M059J (cell line): Measurements from ENCODE around the gene NUBP2. TPM values are rescaled to one million over a fixed set of nuclear protein-coding genes. Genes with fewer than 3 reads are reported as not detected.

Experiments used
- DNase-seq: peaks from one replicate; pipeline ENCODE4 v3.0.0-alpha.2; 2012; ENCODE audit warnings: low read depth
- total RNA-seq: library from RNA; depleted of rRNA; stranded (reverse); fragments of >200 nt; shearing (Covaris generic); gene quantifications from 2 replicates; pipeline ENCODE4 v1.2.3, GENCODE V29; 2014

The NUBP2 gene
- total RNA-seq, 1 experiment from 2014 or later, result 86.4 TPM

DNA sequence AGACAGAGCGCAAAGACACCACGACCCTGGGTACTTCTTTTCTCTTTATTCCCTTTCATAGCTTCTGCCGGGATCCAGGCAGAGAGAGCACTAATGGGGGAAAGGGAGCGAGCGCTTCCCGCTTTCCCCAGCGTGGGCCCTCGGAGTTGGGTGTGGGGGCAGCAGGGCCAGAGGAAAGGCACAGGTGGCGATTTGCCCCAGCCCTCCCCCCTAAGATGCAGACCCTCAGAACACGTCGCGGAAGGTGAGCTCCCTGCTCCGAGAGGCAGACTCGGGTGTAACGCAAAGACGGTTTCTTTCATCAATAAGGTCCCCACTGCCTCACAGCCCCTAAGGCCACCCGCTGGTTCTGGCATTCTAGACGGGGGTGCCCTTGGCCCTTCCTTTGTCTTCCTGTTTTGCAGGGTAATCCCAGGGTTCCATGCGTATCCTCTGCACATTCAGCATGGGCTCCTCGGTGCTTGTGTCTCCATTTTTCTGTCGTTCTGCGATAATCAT is 10.8 kb upstream of the NUBP2 start:
- no peak for DNase-seq

DNA sequence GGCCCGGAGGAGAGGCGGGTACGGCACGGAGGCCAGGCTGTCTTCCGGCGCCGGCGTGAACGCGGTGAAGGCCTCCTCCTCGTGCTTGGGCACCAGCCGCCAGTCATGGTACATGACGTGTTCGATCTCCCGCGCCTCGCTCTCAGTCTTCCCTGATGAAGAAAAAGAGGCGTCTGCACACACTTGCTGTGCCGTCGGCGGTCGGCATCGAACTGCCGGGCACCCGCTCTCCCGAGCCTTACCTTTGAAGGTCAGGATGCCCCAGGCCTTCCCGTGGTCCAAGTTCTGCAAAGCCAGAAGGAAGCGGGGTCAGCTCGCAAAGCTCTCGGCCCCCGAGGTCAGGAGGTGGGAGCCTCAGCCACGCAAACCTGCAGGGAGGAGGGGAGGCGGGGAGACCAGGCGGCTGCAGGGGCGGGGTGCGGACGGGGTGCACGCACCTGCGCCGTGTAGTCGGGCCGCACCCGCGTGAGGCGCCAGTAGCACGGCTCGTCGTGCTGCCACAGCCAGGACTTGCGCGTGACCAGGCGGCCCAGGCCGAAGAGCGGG is 10.3 kb upstream of the NUBP2 start, which contains the start of gene EME2:
TSS of gene EME2 (plus strand) at position 449 of the 546 bp plus-strand sequence. CDS start 418 bp downstream, outside the sequence.
- DNase-seq, result no peak

DNA sequence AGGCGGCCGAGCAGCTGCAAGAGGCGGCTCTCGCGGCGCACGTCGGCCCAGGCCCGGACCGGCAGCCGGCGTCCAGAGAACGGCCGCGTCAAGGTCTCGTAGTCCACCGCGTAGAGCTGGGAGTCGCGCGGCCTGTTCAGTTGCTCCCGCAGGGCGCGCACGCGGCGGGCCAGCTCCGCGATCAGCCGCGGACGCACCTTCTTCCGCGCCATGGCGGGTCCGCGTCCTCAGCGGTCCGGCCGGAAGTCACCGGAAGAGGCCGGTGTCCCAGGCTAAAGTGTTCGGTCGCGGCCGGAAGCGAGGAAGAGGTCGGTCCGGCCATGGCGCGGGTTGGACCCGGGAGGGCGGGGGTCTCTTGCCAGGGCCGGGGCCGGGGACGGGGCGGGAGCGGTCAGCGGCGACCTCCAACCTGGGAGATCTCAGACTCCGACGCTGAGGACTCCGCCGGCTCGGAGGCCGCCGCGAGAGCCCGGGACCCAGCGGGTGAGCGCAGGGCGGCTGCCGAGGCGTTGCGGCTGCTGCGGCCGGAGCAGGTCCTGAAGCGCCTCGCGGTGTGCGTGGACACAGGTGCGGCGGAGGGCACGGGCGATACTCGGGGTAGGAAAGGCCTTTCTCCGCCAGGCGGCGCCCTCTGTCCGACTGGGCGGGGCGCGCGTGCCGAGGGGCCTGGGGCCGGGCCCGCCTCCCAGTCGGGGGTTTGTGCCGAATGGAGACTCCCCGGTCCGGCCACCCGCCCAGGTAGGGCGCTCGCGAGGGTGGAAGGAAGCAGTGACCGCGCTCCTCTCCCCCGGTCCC is 9.7 kb upstream of the NUBP2 start, which contains the start of gene MRPS34:
TSS of gene MRPS34 (minus strand) at position 227 of the 795 bp plus-strand sequence. CDS start at position 212, 15 bp downstream.
- peak; percentile 80 for DNase-seq

DNA sequence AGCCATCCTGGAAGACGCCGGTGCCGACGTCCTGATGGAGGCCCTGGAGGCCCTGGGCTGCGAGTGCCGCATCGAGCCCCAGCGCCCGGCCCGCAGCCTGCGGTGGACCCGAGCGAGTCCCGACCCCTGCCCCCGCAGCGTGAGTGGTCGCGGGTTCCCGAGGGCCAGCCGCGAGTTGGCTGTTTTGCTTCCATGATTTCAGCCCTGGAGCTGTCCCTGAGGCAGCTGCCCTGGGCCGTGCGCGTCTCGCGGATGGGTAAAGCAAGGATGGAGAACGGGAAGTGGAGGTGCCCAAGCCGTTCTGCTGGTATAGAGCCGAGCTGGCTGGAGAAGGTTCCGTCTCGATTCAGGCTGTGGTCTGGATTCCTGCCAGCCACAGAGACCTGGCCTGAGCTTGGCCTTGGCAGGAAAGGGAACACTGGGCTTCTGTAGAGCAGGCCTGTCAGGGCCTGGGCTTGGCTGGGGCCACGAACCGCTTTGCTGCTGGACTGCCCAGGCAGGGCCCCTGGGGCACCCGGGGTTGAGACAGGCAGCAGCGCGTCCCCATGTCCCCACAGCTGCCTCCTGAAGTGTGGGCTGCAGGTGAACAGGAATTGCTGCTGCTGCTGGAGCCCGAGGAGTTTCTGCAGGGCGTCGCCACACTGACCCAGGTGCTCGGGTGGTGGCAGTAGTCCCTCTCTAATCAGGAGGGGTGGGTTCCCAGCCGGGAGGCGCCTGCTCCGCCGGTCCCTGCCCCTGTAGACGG is 8.9 kb upstream of the NUBP2 start:
- DNase-seq, result peak; percentile 63

DNA sequence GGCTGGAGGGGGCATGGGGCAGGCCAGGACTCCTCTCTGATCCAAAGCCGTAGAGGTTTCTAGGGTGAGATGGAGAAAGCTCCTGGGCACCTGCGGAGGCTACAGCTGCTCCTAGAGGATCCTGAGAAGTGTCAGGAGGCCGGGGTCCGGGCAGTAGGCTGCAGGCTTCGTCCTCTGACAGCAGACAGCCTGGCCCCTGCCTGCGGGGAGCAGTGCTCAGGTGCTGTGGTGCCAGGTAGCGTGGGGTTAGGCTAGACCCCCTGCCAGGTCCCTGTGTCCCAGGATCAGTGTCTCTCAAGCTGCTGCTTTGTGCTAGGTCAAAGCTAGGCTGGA is 8.3 kb upstream of the NUBP2 start:
- no peak for DNase-seq

DNA sequence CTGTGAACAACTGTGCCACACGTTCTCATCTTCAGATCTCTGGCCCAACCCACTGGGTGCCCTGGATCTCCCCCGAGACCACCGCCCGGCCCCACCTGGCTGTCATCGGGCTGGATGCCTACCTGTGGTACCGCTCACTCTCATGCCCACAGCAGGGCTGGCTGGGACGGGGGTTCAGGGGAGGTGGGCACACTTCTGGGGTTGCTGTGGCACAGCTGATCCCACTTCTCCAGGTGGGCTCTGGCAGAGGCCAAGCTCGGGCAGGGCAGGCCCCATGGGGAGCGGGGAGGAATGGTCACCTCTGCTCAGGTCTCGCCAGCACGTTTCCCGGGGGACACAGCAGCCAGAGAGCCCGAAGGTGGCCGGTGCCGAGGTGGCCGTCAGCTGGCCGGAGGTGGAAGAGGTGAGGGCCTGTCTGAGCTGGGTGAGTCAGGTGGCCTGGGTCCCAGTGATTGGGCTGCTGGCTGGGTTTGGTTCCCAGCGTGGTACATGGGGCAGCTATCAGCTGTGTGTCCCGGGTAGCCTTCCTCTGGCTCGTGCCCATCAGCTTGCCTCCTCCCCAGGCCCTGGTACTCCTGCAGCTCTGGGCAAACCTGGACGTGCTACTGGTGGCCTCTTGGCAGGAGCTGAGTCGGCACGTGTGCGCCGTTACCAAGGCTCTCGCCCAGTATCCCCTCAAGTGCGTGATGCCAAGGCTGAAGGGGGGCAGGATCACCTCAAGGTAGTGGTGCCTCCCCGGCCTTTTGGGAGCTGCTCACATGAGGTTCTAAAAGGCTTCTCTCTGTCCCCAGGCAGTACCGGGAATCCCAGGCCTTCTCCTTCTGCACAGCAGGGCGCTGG is 7.5 kb upstream of the NUBP2 start:
- no peak for DNase-seq

DNA sequence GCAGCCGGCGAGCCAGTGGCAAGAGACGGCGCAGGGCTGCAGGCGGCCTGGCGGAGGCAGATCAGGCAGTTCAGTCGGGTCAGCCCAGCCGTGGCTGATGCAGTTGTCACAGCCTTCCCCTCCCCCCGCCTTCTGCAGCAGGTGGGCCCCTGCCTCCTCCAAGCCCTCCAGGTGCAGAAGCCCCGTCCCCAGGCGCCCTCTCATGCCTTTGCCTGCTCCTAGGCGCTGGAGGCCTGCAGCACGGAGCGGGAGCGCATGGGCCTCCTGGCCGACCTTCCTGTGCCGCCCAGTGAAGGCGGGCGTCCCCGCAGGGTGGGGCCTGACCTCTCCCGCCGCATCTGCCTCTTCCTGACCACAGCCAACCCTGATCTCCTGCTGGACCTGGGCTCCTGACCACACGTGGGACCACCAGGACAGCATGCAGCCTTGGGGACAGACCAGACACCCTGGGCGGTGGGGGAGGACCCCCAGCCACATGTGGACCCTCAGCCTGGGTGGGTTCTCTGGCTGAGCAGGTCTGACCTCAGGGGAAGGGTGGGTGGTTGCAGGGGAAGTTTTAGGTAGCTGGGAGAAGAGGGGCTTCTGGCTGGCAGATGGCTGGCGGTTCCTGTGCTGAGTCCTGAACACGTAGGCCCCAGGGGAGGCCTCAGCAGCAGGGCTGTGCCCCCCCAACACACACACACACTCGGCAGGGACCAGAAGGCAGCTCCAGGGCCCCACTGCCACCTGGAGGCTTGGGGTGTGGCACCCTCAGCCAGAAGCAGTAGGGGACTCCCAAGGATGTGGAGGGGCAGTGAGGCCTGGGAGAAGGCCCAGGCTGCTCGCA is 6.7 kb upstream of the NUBP2 start:
- DNase-seq, result no peak

DNA sequence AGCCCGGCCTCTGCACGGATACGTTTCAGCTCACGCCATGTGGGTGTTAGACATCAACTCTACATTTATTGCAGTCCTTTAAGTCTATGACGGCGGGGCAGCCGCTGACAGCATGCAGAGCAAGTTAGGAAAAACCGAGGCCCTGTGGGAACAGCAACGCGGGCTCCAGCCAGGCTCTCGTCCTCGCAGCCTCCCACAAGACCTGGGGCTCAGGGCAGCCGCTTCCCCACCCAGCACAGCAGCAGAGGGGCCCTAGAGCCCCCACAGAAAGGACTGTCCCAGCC is 6.1 kb upstream of the NUBP2 start:
- no peak for DNase-seq

DNA sequence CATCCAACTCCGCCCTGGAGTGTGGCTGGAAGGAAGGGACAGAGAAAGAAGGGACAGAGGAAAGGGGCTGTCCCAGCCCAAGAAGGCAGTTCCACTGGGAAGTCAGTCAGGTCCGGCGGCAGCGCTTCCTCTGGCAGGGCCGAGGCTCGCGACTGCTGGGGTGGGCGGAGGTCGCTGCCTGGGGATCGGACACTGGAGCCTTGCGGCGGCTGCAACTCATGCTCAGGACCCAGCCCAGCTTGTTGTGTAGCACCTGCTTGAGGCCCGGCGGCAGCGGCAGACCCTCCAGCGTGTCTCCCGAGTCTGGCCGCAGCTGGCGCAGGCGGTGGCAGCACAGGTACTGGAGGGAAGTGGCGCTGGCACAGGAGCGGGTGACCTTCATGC is 5.8 kb upstream of the NUBP2 start:
- DNase-seq, result no peak

DNA sequence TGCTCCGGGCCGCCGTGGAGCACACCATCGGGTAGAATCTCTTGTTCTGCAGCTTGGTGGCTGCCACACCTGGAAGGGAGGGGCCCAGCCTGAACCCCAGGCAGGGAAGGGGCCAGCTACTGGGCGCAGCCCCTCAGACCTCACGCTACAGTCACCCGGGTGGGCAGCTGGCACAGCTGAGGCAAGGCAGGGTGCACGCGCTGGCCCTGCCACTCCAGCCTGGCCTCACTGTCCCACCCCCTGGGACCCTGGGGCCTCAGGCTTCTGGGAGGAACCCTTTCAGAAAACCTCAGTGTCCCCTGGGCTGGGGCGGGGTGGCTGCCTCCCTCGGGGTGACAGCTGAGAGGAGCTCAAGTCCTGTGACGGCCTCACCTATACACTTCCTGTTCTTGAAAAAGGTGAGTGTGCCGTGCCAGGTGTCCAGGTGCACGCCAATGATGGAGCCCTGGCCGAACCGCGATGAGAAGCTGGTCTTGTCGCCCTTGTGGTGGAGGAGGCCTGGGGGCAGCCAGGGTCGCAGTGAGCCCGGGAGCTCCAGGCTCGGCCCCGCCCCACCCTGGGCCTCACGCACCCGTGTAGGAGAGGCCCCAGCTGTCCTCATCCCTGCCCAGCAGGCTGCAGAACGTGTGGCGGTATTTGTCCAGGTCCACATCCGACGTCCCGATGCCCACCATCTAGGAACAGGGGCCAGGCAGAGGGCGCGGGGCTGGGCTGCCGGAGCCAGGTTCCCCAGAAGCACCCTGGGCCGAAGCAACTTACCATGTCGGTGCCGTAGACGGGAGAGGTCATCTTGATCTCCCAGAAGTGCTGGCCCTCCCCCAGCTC is 5.2 kb upstream of the NUBP2 start:
- no peak for DNase-seq

DNA sequence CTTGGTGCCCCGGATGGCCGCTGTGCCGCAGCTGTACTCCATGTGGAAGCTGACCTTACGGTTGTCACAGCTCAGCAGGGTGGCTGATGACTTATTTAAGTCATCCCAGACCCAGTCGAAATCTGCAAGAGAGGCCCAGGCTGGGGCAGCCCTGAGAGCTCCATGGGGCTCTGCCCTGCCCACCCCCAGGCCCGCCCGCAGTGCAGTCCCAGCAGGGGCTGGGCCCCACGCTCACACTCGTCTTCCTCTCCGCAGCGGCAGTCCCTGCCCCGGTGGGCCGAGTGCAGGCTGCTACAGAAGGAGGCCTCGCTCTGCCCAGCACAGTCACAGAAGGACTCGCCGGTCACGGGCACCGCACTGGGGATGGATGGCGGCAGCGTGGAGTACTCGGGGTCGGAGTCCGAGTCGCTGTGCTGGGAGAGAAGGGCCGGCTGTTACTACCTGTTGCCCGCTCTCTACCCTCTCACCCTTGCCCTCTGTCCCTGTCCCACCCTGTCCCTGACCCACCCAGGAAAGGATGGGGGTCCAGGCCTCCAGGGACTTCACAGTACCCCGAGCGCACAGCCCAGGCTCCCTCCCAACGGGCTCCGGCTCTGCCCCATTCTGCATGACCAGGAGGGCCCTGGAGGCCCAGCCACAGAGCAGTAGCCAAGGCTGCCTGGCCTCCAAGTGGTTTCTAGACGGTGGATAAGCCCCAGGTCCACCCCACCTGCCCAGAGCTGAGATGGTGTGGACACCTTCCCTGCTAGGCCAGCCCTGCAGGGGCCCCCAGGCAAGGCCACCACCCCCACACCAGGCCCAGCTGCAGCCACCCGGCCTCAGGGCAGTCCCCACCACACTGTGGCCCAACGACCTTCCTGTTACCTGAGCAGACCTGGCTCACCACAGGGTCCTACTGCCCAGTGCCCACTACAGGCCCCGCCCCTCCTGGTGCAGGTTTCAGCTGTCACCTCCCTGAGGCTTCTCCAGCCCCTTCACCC is 4.3 kb upstream of the NUBP2 start:
- no peak for DNase-seq

DNA sequence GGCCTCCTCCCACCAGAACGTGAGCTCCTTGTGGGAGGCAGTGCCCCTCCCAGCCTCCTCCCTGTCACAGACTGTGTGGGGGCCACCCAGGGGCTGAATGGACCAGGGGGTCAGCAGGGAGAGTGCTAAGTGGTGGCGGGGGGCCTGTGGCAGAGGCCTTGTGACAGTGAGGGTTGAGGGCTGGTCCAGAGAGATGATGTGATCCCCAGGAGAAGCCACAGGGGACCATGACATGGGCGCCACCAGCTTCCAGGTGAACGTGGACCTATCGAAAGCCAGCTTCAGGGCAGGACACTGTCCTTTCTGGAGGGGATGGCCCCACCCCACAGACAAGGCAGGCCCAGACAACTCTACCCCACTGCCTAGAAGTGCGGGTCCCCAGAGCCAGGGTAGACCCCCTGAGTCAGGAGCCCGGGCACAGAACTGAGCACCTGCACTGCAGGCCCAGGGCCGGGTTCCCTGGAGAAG is 3.5 kb upstream of the NUBP2 start:
- DNase-seq, result no peak

DNA sequence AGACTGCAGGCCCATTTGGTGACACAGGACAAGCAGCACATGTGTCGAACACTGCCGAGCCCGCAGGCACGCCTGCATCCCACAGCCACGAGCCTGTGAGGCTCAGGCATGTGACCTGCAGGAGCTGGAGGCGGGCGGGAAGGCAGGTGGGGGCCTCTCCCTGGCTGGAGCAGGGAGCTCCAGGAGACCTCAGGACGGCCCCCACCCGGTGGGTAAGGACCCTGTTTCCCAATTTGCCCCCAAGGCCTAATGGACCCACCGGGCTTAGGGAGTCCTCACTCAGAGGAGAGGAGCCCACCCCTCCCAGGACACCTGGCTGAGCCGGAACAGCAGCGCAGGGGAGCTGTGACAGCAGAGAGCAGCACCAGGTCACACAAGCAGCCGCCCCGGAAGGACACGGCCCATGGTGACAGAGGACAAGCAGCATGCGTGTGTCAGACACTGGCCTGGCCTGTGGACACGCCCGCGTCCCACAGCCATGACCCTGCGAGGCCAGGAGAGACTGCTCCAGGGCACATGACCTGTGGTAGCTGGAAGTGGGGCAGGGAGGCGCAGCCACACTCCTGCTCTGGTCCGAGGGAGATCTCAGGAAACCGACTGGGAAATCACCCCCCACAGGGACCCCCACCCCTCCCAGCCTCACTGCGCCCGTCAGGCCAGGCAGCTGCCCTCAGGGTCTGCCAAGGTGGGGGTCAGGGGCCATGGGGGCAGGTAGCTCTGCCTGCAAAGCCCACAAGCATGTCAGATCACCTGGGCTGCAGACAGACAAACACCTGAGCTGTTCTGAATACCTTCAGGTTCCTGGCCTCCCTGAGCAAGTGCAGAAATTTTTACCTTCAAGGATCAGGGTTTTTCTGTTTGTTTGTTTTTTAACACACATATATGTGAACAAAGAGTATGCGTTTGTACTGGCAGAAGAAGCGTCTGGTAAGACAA is 2.8 kb upstream of the NUBP2 start:
- no peak for DNase-seq

DNA sequence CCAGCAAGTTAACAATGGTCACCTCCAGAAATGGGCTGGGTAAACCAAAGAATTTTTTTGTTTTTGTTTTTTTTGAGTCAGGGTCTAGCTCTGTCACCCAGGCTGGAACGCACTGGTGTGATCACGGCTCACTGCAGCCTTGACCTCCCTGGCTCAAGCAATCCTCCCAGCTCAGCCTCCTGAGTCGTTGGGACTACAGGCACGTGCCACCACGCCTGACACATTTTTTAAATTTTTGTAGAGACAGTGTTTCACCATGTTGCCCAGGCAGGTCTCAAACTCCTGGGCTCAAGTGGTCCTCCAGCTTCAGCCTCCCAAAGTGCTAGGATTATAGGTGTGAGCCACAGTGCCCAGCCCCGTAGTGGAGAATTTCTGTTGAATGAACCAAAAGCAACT is 2.1 kb upstream of the NUBP2 start:
- no peak for DNase-seq

DNA sequence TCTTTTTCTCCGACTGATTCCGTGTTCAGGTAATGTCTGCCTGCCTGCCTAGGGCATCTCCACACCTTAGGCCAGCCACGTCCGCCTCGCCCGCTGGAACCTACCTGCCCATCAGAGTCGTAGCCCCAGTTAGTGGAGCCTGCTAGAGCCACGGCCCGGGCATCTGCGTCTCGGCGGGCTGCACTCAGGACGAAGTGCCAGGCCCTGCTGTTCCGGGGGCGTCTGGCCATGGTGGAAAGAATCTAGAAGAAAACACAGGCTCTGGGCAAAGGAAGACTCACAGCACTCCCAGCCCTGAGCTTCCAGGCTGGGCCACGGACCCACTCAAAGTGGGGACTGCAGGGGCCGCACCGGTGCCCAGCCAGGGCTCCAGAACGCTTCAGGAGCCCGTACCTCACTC is 1.5 kb upstream of the NUBP2 start:
- no peak for DNase-seq

DNA sequence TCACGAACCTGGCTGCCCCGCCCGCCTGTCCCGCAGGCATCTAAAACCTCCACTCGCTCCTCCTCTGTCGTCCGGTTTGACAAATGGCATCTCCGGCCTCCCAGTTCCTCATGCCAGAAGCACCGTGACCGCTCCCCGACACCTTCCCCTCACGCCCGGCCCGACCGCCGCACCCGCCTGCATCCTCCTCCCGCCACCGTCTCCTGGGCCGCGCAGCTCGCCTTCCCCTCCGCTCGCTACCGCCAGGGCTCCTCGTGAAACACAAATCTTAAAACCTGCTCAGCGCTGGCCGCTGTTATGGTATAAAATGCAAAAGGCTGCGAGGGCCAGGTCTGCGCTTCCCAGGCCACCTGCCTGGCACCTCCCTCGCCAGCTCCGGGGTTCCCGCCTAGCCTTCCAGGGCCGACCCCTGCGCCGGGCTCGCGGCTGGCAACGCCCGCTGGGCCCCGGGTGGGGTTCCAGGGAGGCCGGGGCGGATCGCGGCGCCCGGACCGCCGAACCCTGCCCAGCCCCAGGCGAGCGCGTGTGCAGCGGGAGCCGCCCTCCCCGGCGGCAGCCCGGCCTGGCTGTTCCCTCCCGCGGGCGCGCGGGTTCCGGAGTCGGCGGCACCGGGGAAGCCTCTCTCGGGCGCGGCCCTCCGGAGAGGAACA is 877 bp upstream of the NUBP2 start:
- peak; percentile 29 for DNase-seq
